GM06990 (cell line): ENCODE data around the gene APCS.

ENCODE experiments used
- DNase-seq: peaks from one replicate; pipeline ENCODE4 v3.0.0-alpha.2; 2011; ENCODE audit not compliant: insufficient read length; ENCODE audit errors: extremely low read depth
- H3K27me3 ChIP-seq: replicated peaks from 2 replicates; pipeline ENCODE4 v1.6.0; 2011; ENCODE audit warnings: low read length; ENCODE audit not compliant: control insufficient read depth, insufficient read depth
- H3K36me3 ChIP-seq: 2 replicates; pipeline ENCODE4 v1.5.1; 2011; ENCODE audit warnings: low read length; ENCODE audit not compliant: control insufficient read depth, insufficient read depth
- H3K4me3 ChIP-seq: replicated peaks from 2 replicates; pipeline ENCODE4 v1.5.1; 2011; ENCODE audit warnings: low read depth, mild to moderate bottlenecking, control low read depth, low read length
- TF ChIP-seq, protein P1 (sequence below): IDR thresholded peaks from 2 replicates; pipeline ENCODE4 v1.5.1; 2011; ENCODE audit warnings: low read length, control low read depth, mild to moderate bottlenecking, inconsistent platforms; ENCODE audit not compliant: insufficient read depth, poor library complexity, severe bottlenecking

The APCS gene, protein sequence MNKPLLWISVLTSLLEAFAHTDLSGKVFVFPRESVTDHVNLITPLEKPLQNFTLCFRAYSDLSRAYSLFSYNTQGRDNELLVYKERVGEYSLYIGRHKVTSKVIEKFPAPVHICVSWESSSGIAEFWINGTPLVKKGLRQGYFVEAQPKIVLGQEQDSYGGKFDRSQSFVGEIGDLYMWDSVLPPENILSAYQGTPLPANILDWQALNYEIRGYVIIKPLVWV

DNA sequence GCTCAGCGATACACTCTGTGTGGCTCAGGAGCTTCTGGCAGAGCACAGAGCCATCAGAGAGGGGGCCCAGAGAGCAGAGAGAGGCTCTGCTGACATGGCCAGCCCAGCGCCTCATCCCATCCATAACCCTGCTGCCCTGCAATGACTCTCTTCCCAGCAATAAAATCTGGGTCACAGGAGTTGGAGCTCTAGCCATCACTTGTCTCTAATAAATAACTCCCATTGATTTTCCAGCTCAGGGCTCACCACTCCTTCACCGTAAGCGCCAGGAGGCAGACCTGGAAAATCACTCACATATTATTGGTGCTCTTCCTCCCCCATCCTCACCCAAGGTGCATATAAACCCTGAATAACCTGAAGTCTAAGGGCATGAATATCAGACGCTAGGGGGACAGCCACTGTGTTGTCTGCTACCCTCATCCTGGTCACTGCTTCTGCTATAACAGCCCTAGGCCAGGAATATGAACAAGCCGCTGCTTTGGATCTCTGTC, at the start of gene APCS:
TSS of gene APCS (plus strand) at position 366 of the 491 bp plus-strand sequence. CDS start at position 462, 96 bp downstream.
- H3K27me3 ChIP-seq, result no peaks in the 10 kb centered on the region; the same call in 1 of the 2 replicates
- no peaks in the 10 kb centered on the region for H3K36me3 ChIP-seq
- DNase-seq, result no peak
- no peak within 1 kb of the TSS for H3K4me3 ChIP-seq
- TF ChIP-seq, protein P1, sequence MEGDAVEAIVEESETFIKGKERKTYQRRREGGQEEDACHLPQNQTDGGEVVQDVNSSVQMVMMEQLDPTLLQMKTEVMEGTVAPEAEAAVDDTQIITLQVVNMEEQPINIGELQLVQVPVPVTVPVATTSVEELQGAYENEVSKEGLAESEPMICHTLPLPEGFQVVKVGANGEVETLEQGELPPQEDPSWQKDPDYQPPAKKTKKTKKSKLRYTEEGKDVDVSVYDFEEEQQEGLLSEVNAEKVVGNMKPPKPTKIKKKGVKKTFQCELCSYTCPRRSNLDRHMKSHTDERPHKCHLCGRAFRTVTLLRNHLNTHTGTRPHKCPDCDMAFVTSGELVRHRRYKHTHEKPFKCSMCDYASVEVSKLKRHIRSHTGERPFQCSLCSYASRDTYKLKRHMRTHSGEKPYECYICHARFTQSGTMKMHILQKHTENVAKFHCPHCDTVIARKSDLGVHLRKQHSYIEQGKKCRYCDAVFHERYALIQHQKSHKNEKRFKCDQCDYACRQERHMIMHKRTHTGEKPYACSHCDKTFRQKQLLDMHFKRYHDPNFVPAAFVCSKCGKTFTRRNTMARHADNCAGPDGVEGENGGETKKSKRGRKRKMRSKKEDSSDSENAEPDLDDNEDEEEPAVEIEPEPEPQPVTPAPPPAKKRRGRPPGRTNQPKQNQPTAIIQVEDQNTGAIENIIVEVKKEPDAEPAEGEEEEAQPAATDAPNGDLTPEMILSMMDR, result no peak

GRCh38 chr1:159548126-159548525, 39.5 kb upstream of the APCS start:
- no peak overlapping the region for H3K4me3 ChIP-seq
- no peaks in the 10 kb centered on the region; the same call in 1 of the 2 replicates for H3K27me3 ChIP-seq
- no peak for DNase-seq
- TF ChIP-seq, protein P1, result no peak
- no peaks in the 10 kb centered on the region for H3K36me3 ChIP-seq

GRCh38 chr1:159554261-159554660, 33.4 kb upstream of the APCS start:
- TF ChIP-seq, protein P1, result no peak
- no peak for DNase-seq

DNA sequence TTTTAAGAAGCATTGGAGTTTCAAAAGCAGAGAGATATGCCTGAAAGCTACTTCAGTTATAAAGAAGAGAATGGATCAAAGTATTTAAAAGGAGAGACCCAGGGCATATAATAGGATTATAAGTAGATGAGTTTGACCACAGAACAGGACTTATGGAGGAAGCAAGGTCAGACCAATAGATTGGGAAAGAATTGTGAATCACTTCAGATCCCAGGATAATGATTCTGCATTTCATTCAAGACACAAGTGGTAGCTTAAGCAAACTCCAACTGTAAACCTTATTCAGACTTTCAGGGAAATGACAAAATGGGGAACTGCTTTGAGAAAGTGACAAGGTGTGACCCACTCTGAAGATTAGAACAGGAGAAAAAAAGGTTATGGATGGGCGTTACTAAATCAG, 32.9 kb upstream of the APCS start:
- Histone ChIP-seq H3K27me3 (no peaks in the 10 kb centered on the region), H3K36me3 (no peaks in the 10 kb centered on the region), H3K4me3 (no peak overlapping the region)
- no peak for DNase-seq
- TF ChIP-seq, protein P1, result no peak

More at GRCh38 chr1:159554261-159554660, 33.4 kb upstream of the APCS start:
- H3K36me3 ChIP-seq, result no peaks in the 10 kb centered on the region
- no peaks in the 10 kb centered on the region for H3K27me3 ChIP-seq
- H3K4me3 ChIP-seq, result no peak overlapping the region

- no peak overlapping the region for H3K4me3 ChIP-seq
- TF ChIP-seq, protein P1, result no peak
- H3K36me3 ChIP-seq, result no peaks in the 10 kb centered on the region
- no peak for DNase-seq
- no peaks in the 10 kb centered on the region for H3K27me3 ChIP-seq
Measured at GRCh38 chr1:159556931-159557369, 30.7 kb upstream of the APCS start.
